RWPE2 (cell line): Measurements from ENCODE around the gene EPS8.

ENCODE experiments used
- ATAC-seq: fragments of 200-7000 bp; cut with Tn5 transposase; 3 replicates; pipeline ENCODE4 v1.9.1; 2021; ENCODE audit warnings: low read depth
- DNase-seq: peaks from one replicate; pipeline ENCODE4 v3.0.0-alpha.2; 2020; ENCODE audit warnings: low spot score
- H3K27ac ChIP-seq: fragments of 450-650 bp; 2 replicates; pipeline ENCODE4 v1.5.1; 2017; ENCODE audit warnings: mild to moderate bottlenecking; ENCODE audit not compliant: poor library complexity, severe bottlenecking
- H3K27me3 ChIP-seq: fragments of 250-450 bp; sonication (Bioruptor Pico); 2 replicates; pipeline ENCODE4 v1.5.1; 2021; ENCODE audit warnings: mild to moderate bottlenecking, moderate library complexity; ENCODE audit not compliant: insufficient read depth, poor library complexity, severe bottlenecking
- H3K36me3 ChIP-seq: fragments of 250-450 bp; sonication (Bioruptor Pico); 2 replicates; pipeline ENCODE4 v1.5.1; 2020; ENCODE audit warnings: low read depth, mild to moderate bottlenecking, moderate library complexity
- H3K4me1 ChIP-seq: fragments of 250-450 bp; sonication (Bioruptor Pico); 2 replicates; pipeline ENCODE4 v1.5.1; 2021; ENCODE audit warnings: mild to moderate bottlenecking, moderate library complexity; ENCODE audit not compliant: insufficient read depth, poor library complexity, severe bottlenecking
- H3K4me3 ChIP-seq: fragments of 250-450 bp; sonication (Bioruptor Pico); 2 replicates; pipeline ENCODE4 v1.5.1; 2021; ENCODE audit warnings: mild to moderate bottlenecking, moderate library complexity; ENCODE audit not compliant: severe bottlenecking
- H3K9me3 ChIP-seq: fragments of 250-450 bp; sonication (Bioruptor Pico); 2 replicates; pipeline ENCODE4 v1.5.1; 2021; ENCODE audit warnings: mild to moderate bottlenecking, moderate library complexity; ENCODE audit not compliant: severe bottlenecking
- TF ChIP-seq, protein P1 (sequence below): fragments of 450-650 bp; IDR thresholded peaks from one replicate; pipeline ENCODE4 v1.5.1; 2017; ENCODE audit warnings: mild to moderate bottlenecking, moderate library complexity; ENCODE audit not compliant: poor library complexity, severe bottlenecking

Gene EPS8

GRCh38 chr12:15710860-15711510, 78.2 kb downstream of the EPS8 start:
- Histone ChIP-seq H3K27me3 (no peaks in the 10 kb centered on the region), H3K27ac (no peak overlapping the region), H3K4me1 (peaks cover 2% of the 10 kb centered on the region), H3K9me3 (no peaks in the 10 kb centered on the region), H3K4me3 (no peak overlapping the region), H3K36me3 (no peaks in the 10 kb centered on the region)
- TF ChIP-seq, protein P1, sequence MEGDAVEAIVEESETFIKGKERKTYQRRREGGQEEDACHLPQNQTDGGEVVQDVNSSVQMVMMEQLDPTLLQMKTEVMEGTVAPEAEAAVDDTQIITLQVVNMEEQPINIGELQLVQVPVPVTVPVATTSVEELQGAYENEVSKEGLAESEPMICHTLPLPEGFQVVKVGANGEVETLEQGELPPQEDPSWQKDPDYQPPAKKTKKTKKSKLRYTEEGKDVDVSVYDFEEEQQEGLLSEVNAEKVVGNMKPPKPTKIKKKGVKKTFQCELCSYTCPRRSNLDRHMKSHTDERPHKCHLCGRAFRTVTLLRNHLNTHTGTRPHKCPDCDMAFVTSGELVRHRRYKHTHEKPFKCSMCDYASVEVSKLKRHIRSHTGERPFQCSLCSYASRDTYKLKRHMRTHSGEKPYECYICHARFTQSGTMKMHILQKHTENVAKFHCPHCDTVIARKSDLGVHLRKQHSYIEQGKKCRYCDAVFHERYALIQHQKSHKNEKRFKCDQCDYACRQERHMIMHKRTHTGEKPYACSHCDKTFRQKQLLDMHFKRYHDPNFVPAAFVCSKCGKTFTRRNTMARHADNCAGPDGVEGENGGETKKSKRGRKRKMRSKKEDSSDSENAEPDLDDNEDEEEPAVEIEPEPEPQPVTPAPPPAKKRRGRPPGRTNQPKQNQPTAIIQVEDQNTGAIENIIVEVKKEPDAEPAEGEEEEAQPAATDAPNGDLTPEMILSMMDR = no peak
- ATAC-seq (no peak), DNase-seq (no peak)

GRCh38 chr12:15709551-15709950, 79.6 kb downstream of the EPS8 start:
- Histone ChIP-seq H3K27me3 (no peaks in the 10 kb centered on the region), H3K9me3 (no peaks in the 10 kb centered on the region), H3K4me3 (no peak overlapping the region), H3K27ac (no peak overlapping the region), H3K36me3 (no peaks in the 10 kb centered on the region), H3K4me1 (peaks cover 3% of the 10 kb centered on the region)
- DNase-seq (no peak), ATAC-seq (no peak)
- TF ChIP-seq, protein P1 = no peak

- Histone ChIP-seq H3K4me3 (no peak overlapping the region), H3K27ac (no peak overlapping the region), H3K36me3 (no peaks in the 10 kb centered on the region), H3K9me3 (no peaks in the 10 kb centered on the region), H3K27me3 (no peaks in the 10 kb centered on the region), H3K4me1 (peaks cover 3% of the 10 kb centered on the region)
- ATAC-seq (no peak), DNase-seq (no peak)
- TF ChIP-seq, protein P1 = no peak
These were observed 80.7 kb downstream of the EPS8 start for GRCh38 chr12:15708396-15709076.

GRCh38 chr12:15707516-15708199, 81.5 kb downstream of the EPS8 start:
- no peaks in the 10 kb centered on the region for H3K27me3 ChIP-seq
- peaks cover 3% of the 10 kb centered on the region for H3K4me1 ChIP-seq
- no peak for ATAC-seq
- H3K4me3 ChIP-seq = no peak overlapping the region
- H3K9me3 ChIP-seq = no peaks in the 10 kb centered on the region
- no peaks in the 10 kb centered on the region for H3K36me3 ChIP-seq
- H3K27ac ChIP-seq = no peak overlapping the region
- TF ChIP-seq, protein P1 = no peak
- no peak for DNase-seq
